GM18519 (cell line): ENCODE results near the gene ZSCAN32.

Source experiments
- ATAC-seq: cut with Tn5 transposase; IDR thresholded peaks from one replicate; pipeline ENCODE4 v1.9.1; 2021; ENCODE audit warnings: mild to moderate bottlenecking, moderate library complexity; ENCODE audit not compliant: unreplicated experiment, low FRiP score

Gene ZSCAN32

GRCh38 chr16:3362931-3363330 is 37.9 kb downstream of the ZSCAN32 start:
- no peak for ATAC-seq

- no peak for ATAC-seq
Measured at GRCh38 chr16:3358871-3359270, 41.9 kb downstream of the ZSCAN32 start.

GRCh38 chr16:3356118-3356517 is 44.7 kb downstream of the ZSCAN32 start:
- no peak for ATAC-seq

- no peak for ATAC-seq
Measured at GRCh38 chr16:3355589-3355988, 45.2 kb downstream of the ZSCAN32 start, which contains the start of gene OR2C1. TSS of gene OR2C1 (plus strand) at chr16:3355889. CDS start at chr16:3355941, 52 bp downstream.

GRCh38 chr16:3349175-3349574 is 51.6 kb downstream of the ZSCAN32 start:
- no peak for ATAC-seq

- no peak for ATAC-seq
Measured at GRCh38 chr16:3348547-3349167, 52.1 kb downstream of the ZSCAN32 start.

- ATAC-seq = no peak
Measured at GRCh38 chr16:3347586-3347985, 53.2 kb downstream of the ZSCAN32 start.

- ATAC-seq = no peak
Measured at GRCh38 chr16:3346041-3346440, 54.8 kb downstream of the ZSCAN32 start.
